GM18505 (cell line): ENCODE measurements around the gene PAFAH2.
"Not testable (repeated sequence)": the region's sequence is repeated elsewhere in the genome, so short reads cannot be mapped to it uniquely, and the experiment has no call there.

ENCODE experiments used
- ATAC-seq: cut with Tn5 transposase; IDR thresholded peaks from one replicate; pipeline ENCODE4 v1.9.1; 2021; ENCODE audit not compliant: unreplicated experiment
- POLR2A ChIP-seq: IDR thresholded peaks from 4 replicates; pipeline ENCODE4 v1.6.1; 2011; ENCODE audit warnings: borderline replicate concordance; ENCODE audit not compliant: insufficient read depth, insufficient read length; ENCODE audit errors: extremely low read depth

Gene PAFAH2

GRCh38 chr1:25994402-25995150 lies 3.3 kb downstream of the PAFAH2 start:
- no peak for ATAC-seq
- no peak for TF ChIP-seq POLR2A

GRCh38 chr1:25993197-25993951 lies 4.5 kb downstream of the PAFAH2 start:
- no peak for TF ChIP-seq POLR2A
- no peak for ATAC-seq

DNA sequence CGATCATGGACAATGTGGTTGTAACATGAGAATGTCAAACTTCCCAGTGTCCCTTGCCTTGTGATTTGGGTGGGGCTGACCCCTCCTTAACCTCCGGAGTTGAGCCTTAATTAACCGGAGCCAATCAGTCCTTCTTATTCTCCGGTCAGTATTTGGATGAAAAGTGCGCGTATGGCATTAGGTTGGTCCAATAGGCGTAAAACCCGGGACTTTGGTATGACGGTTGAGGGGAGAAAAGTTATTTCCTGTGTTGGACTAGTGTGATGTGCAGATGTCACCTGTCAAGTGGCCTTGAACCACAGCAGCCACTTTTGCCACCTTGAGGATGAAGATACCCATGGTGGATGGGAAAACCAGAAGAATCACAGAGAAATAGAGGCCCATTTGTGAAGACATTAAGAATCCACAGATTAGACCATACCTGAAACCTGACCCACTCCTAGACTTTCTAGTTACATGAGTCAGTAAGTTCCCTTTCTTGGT lies 5.1 kb downstream of the PAFAH2 start:
- no peak for ATAC-seq
- no peak for TF ChIP-seq POLR2A

- ATAC-seq: no peak
- no peak for TF ChIP-seq POLR2A
Observed at GRCh38 chr1:25991937-25992688, 5.8 kb downstream of the PAFAH2 start.

- no peak for ATAC-seq
- no peak for TF ChIP-seq POLR2A
Observed at GRCh38 chr1:25990702-25991395, 7.0 kb downstream of the PAFAH2 start.

- no peak for TF ChIP-seq POLR2A
- ATAC-seq: no peak
Observed at GRCh38 chr1:25990251-25990650, 7.6 kb downstream of the PAFAH2 start.

- TF ChIP-seq POLR2A: no peak
- no peak for ATAC-seq
Observed at GRCh38 chr1:25989440-25990234, 8.2 kb downstream of the PAFAH2 start.

DNA sequence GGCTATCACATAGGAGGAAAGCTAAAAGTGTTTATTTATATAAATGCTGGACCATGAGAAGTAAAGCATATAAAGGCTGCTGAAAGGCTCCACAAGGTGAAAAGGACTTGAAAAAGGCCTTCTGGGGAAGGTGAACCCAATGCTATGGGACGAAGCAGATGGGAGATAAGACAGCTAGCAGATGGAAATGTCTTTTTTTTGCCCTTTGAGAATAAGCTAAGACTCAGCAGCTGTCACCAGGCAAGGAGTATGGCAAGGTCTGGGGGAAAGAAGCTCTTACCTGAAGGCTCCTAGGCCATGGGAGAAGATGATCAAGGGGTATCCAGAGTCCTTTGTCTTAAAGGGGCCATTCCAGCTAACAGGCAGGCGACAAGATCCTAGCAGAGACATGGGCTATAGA lies 9.9 kb downstream of the PAFAH2 start:
- no peak for ATAC-seq
- TF ChIP-seq POLR2A: no peak

- ATAC-seq: not testable (repeated sequence)
Observed at GRCh38 chr1:25986773-25987172, 11.1 kb downstream of the PAFAH2 start.

- no peak for TF ChIP-seq POLR2A
- ATAC-seq: no peak
Observed at GRCh38 chr1:25985670-25986069, 12.2 kb downstream of the PAFAH2 start.

DNA sequence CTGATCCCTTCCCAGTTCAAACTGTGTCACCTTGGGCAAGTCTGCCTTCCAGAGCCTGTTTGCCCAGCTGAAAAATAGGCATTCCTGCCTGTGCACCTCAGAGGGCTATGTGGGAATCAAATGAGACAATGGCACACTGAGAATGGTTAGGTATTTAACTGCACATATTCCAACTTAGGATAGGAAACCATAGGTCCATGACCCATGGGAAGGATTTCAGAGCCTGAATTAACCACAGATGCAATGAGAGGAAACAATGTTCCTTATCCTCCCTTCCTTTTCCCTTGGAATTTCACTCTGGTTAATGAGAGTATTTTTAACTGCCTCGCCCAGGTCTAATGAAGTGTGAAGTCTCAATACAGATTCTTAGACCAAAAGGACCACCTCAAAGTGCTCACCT lies 12.7 kb downstream of the PAFAH2 start:
- TF ChIP-seq POLR2A: no peak
- ATAC-seq: no peak

DNA sequence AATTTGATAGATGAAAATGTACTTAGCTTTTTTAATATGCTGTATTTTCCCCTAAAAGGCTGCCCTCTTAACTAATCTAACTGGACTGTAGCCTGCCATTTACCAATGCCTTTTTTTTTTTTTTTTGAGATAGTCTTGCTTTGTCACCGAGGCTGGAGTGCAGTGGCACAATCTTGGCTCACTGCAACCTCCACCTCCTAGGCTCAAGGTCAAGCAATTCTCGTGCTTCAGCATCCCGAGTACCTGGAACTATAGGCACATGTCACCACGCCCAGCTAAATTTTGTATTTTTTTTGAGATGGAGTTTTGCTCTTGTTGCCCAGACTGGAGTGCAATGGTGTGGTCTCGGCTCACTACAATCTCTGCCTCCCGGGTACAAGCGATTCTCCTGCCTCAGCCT lies 18.7 kb downstream of the PAFAH2 start:
- ATAC-seq: no peak
- no peak for TF ChIP-seq POLR2A
